Glomerular visceral epithelial cell (primary cell): ENCODE measurements around the gene PHF14.

Experiments used
- DNase-seq: peaks from one replicate; pipeline ENCODE4 v3.0.0-alpha.2; 2016; ENCODE audit errors: extremely low spot score

PHF14 gene

GRCh38 chr7:11083214-11083568 is 109.5 kb downstream of the PHF14 start:
- no peak for DNase-seq

DNA sequence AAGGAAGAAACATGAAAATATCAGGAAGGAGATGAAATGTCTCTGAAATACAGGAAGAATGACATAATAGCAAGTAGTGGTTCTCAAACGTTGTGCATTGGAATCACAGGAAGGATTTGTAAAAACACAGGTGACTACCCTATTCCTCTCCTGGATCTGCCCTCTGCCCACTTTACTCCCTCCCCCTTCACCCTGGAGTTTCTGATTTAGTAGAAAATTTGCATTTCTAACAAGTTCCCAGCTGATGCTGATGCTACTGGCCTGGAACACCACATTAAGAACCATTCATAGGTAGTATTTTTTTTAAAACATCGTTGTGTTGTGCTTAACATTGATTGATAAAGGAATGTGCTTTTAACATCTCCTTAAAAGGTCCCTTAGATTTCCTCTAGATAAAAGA is 130.9 kb downstream of the PHF14 start:
- no peak for DNase-seq

DNA sequence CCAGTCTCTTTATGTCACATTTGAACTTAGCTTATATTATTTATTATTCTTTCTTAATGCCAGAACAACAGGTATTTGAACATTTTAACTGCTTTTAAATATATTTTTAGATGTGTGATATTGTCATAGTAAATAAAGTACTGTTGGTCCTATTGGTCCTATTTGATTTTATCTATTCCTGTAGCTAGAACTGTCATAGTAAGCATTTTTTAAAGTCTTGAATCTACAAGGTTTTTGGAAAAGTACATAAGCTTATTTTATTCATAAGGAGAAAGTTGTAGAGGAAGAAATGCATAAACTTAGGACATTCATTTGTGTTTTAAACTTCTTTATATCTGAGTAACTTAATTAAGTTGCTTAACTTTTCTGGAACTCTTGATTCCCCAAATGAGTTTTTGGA is 136.0 kb downstream of the PHF14 start:
- DNase-seq, result no peak

DNA sequence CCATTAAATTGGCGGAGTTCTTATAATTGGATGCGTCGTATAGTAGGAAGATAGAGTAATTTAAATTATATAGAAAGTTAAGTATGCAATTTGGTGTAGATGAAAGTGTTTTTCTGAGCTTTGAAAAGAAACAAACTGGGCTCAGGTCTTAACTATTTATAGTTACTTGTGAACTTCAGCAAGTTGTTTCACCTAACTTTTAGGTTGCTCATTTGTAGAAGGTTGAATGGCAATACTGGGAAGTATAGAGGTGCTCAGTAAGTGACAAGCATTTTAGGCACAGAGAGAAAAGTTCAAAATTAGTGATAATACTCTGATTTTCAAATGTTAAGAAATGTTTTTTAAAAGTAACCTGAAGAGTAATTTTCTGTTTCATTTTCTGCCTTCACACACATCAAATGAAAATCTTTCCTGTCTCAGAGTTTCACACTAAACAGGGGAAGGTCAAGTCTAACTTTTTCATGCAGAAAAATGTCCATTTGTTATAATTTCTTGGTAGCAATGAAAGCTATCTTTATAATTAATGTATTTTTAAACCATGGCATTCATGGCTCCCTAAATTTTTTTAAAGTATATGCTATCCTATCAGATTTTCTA is 146.5 kb downstream of the PHF14 start:
- DNase-seq, result no peak

DNA sequence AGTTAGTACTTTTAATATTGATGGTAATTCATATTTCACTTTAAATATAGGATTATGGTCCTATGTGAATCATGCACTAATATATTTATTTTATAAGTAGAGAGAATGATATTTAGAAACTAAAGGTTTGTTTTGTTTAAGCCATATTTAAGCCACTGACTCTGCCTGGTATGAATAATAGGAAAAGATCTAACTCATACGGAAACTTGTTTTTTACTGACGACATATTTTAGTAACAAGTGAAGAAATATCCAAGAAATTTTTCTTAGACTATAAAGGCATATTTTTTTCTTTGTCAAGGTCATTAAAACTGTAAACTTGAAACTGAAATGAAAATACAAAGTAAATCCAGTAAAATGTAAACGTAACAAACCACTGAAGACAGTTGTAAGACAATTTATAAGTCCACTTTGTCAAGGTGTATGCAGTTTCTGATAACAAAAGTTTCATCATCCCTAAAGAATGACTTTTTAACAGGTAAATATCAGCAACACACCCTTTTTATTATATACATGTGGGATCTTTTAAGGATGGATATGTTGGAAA is 147.1 kb downstream of the PHF14 start:
- DNase-seq, result no peak

DNA sequence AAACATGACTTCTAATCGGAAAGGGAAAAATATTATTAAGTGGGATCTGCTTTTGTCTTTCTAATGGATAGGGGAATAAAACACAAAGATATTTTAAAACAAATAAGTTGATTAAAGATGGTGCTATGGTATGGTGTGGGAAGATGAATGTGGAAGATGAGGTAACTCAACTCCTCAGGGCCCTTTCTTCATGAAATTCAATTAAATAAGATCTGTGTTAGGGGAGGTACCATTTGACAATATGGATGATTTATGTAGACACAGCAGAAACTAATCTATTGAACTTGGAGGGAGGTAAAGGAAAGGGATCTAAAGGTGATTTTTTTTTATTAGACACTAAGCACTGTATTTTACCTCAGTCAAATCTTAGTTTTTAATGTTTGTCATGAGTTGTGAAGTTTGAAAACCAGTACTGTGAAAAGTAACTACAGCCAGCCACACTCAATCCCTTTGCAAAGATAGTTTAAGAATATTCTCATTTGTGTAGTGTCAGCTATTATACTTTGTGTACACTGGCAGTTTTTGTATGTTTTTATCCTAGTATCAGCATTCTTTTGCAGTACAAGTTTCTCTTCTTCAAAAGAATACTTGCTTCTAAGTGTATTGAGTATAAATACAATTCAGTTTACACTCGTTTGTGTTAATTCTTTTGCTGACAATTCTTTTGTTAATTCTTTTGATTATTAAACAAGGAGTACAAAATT is 151.3 kb downstream of the PHF14 start:
- DNase-seq, result no peak

GRCh38 chr7:11127114-11127785 is 153.6 kb downstream of the PHF14 start:
- no peak for DNase-seq

DNA sequence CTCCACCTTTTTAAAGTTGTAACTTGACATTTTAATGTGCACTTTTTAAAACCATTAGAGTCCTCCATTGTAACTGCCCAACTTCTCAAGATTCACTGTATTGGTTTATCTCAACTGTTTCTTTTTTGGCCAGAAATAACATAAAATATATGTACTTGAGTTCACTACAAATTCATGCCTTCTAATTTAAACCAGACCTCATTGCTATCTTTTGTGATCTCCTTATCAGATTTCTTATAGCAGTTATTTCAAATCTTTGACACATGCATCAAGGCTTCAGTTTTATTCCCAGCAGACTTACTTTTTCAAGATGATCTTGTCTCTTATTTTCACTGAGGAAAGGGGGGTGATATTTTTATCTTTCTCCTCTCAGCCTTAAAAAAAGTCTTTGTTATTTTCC is 154.3 kb downstream of the PHF14 start:
- DNase-seq, result no peak

DNA sequence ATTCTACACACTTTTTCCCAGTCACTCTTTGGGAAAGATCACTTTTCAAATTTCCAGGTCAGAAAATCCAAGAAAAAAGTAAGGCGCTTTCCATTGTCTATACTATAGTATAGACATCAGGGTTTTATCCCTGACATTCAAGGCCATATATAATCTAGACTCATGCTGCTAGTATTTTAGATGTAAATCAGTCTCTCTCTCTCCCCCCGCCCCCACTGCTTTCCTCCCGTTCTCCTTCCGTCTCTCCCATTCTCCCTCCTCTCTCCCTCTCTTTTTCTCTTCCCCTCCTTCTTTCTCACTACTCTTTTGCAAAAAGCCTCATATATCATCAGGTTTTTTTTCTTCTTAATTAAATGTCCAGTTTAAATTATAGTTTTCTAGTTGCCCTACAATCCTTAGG is 154.8 kb downstream of the PHF14 start:
- no peak for DNase-seq

DNA sequence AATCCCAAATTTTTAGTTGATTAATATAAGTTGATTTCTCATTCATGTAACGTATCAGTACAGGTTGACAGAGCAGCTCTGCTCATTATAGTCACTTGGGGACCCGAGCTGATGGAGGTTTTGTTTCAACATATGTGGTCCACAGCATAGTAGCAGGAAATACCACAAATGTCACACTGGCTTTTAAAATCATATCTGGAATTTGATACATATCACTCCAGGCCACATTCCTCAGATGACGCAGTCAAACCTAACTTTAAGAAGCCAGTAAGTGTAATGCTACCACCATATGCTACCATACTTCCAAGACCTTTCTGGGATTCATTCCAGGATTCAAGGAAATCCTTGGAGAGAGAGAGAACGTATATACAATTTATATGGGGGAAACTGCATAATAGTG is 156.3 kb downstream of the PHF14 start:
- no peak for DNase-seq

GRCh38 chr7:11130601-11131000 is 156.9 kb downstream of the PHF14 start:
- no peak for DNase-seq

- no peak for DNase-seq
These were observed 159.8 kb downstream of the PHF14 start for GRCh38 chr7:11133436-11133959.

- DNase-seq, result no peak
These were observed 161.9 kb downstream of the PHF14 start for GRCh38 chr7:11135573-11135972.

- no peak for DNase-seq
These were observed 167.9 kb downstream of the PHF14 start for GRCh38 chr7:11141541-11141940.

GRCh38 chr7:11153694-11154093 is 180.0 kb downstream of the PHF14 start:
- DNase-seq, result no peak

- DNase-seq, result no peak
These were observed 182.2 kb downstream of the PHF14 start for GRCh38 chr7:11155883-11156282.

GRCh38 chr7:11161499-11161898 is 187.8 kb downstream of the PHF14 start:
- no peak for DNase-seq

DNA sequence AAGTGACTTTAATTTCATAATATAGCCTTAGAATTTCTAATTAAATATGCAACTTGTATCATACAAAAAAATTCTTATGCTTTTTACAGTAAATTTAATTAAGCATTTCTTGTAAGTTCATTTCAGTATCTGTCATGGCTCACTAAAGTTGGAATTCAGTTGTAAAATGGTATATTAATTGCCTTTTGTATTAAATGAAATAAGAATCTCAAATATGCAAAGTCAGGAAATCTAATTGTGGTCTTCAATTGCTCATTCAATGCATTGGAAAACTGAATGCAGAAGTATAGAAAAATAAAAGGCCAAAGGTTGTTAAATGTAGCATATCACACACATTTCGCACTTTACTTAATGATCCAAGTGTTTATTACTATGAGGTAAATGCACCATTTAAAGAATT is 189.5 kb downstream of the PHF14 start:
- no peak for DNase-seq

DNA sequence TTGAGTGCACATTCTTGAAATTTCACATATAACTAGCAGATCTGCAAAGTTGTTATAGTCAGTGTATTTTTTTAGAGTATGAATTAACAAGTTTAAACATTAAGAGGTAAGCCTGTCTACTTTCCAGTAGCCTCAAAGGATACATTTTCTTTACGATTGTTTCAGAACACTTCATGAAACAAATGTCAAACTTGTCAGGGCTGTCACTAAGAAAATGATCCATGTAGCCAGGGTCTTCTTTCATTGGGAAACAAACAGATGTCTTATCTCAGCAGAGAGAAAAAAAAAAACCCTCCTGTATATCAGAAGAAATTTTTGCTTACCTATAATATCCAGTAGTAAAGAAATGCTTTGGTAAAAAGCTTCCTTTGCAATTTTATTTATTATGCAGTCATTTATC is 192.4 kb downstream of the PHF14 start:
- DNase-seq, result no peak

GRCh38 chr7:11168650-11169170 is 195.0 kb downstream of the PHF14 start:
- no peak for DNase-seq

DNA sequence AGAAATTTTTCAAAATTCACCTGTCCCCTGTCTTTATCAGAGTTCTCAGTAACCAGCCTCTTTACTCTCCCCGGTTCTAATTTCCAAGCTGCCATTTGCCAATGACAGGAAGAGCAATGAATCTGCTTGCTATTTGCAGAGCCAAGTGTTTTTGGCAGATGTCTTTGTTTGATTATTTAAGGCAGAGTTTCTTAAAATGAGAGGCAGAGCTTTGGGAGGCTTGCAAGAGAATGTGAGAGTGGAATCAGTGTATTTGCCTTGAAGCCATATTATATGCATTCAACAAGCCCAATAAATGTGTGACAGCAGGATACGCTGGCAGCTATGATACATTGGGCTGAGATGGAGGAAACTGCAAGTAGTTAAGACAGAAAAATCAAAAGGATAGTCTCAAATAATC is 196.5 kb downstream of the PHF14 start:
- no peak for DNase-seq

DNA sequence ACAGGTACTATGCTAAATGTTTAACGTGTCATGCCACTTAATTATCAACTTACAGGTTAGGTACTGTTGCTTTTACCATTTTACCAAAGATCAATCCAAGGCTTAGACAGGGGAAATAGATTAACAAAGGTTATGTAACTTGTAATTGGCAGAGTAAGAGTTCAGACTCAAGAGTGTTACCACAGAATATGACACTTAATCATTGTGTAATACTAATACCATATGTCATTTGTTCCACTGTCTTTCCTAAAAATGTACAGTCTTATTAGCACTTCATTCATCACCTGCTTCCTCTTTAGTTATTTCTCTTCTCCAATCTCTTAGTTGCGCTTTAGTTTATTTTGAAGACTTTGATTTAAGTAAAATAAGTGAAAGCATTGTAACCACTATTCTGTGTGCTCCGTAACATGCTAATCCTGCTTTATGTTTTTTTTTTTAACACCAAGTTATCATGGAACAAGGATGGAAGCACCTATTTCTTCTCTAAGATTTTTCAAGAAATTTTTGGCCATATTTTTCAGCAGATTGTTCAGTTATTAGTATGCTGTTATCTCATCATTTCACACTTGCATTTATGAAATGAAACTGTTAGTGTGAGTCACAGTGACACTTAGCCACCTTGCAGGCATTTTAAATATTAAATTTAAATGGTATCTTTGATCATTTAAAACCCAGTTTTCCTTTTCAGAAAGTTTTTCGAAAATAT is 197.3 kb downstream of the PHF14 start:
- DNase-seq, result no peak
